Middle frontal gyrus (tissue), 1 donor: ENCODE results near the gene SLC25A6.
A peak's percentile ranks its signal among the peaks of the same experiment; 100 is the strongest.
"Not testable (repeated sequence)": the region's sequence is repeated elsewhere in the genome, so short reads cannot be mapped to it uniquely, and the experiment has no call there.

Experiments
- DNase-seq: peaks from one replicate; pipeline ENCODE4 v3.0.0-alpha.2; 2015; ENCODE audit warnings: low spot score; ENCODE audit errors: extremely low spot score

SLC25A6 gene

DNA sequence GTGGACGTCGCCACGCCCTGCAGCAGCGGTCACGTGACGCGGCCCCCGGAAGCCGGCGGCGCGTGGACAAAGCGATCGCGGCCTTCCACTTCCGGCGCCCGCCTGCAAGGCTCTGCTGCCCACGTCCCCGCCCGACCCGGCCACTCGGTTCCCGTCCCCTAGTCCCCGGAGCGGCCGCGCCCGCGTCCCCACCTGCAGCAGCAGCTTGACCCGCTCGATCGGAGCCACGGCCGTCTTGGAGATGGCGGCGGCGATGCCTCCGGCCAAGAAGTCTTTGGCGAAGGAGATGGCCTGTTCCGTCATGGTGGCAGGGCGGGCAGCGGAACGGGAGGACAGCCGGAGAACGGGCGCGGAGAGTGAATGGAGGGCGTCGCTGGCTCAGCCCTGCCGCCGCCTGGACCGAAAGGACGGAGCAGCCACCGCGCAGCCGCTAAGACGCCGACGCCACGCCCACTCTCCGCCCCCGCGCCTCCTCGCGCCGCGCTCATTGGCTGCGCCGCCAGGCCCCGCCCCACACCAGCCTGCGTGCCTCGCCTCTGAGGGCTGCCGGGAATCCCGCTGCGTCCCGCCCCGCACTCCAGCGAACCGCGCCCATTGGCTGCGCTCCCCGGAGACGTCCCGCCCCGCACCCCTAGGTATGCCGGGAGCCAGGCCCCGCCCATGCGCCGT lies at the start of gene SLC25A6:
Gene SLC25A6 (minus strand): TSS at position 407 of the 669 bp plus-strand sequence. CDS start 104 bp downstream, at position 303.
- peak; percentile 97 for DNase-seq

- no peak for DNase-seq
Measured at GRCh38 chrX:1440506-1440905, 48.6 kb upstream of the SLC25A6 start.

DNA sequence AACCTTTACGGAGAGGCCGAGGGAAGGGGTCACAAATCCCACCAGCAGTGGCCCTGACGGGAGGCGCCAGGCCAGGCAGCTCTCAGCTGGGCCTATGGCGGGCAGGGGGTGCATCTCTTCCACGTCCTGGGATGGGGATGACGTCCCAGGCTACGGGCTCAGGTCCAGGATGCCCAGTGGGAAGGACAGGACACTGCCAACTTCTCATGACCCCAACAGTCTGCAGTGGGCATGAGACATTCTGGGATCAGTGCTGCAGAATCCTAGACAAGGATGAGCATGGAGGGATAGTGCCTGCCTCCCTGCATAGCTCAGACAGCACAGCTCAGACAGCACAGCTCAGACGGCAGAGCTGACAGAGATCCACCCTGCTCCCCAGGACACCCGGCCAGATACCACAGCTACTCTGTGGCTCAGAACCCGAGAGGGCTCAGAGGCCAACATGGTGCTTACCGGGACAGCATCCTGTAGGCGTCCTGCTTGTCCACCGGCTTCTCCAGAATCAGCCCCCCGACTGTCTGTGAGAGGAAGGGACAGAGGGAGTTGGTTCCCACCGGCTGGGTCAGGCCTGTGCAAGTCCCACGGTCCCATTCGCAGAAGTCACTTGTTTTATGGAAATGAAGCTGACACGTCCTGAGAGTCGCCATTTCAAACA lies 43.5 kb upstream of the SLC25A6 start:
- DNase-seq, result no peak

DNA sequence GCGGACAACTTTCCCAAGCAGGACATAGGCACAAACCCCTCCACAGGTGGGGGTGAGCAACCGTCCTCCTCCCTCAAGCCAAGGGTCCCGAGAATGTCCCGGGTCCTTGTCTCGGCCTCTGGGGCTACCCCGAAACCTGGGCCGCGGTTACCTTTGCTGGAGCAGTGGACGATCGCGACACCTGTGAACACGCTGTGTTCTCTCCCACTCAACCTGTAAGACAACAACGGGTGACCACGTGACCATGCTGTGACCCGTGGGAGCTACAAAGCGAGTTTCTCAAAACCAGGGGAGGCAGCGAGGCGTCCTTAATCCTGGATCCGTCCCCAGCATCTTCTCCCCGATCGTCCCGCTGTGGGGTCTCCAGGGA lies 42.9 kb upstream of the SLC25A6 start:
- no peak for DNase-seq

GRCh38 chrX:1433646-1434357 lies 41.9 kb upstream of the SLC25A6 start:
- DNase-seq, result no peak

DNA sequence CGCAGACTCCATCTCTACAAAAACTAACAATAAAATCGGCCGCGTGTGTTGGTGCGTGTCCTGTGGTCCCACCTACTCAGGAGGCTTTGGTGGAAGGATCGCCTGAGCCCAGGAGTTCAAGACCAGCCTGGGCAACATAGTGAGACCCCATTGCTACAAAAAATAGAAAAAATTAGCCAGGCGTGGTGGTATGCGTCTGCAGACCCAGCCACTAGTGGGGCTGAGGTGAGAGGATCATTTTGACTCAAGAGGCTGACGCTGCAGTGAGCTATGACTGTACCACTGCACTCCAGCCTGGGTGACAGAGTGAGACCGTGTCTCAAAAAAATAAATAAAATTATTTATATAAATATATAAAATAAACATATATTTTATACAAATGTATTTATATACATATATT lies 38.5 kb upstream of the SLC25A6 start:
- DNase-seq, result no peak

GRCh38 chrX:1427756-1428155 lies 35.8 kb upstream of the SLC25A6 start:
- no peak for DNase-seq

- DNase-seq, result not testable (repeated sequence)
Measured at GRCh38 chrX:1426321-1426720, 34.4 kb upstream of the SLC25A6 start.

GRCh38 chrX:1425381-1425780 lies 33.5 kb upstream of the SLC25A6 start:
- DNase-seq, result no peak

DNA sequence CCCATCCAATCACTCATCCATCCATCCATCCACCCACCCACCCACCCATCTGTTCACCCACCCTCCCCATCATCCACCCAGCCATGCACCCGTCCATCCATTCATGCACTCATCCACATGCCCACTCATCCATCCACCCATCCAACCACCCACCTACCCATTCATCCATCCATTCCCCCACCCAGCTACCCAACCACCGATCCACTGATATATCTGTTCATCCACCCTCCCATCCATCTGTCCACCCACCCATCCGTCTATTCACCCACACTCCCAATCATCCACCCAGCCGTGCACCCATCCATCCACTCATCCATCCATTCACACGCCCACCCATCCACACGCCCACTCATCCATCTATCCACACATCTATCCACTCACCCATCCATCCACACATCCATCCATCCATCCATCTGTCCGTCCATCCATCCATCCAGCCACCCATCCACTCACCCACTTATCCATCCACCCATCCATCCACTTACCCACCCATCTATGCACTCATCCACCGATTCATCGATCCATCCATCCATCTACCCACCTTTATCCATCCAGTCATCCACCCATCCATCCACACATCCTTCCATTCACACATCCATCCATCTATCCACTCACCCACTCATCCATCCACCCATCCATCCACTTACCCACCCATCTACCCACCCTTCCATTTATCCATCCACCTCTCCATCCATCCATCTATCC lies 32.4 kb upstream of the SLC25A6 start:
- DNase-seq, result no peak

DNA sequence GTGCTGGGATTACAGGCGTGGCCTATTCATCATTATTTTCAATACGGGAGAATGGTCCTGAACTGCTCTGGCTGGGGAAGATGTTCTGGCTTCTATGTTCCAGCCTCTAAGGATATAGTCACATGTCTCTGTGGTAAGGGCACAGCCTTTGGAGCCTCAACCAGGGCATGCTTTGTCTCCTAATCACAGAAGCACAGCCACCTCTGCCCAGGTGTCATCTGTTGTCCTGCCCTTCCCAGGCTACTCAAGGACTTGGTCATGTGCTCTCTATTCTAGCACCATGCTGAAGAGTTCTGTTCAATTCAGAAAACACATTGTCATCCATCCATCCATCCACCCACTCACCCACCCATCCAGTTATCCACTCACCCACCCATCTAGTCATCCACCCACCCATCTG lies 31.3 kb upstream of the SLC25A6 start:
- no peak for DNase-seq

- no peak for DNase-seq
Measured at GRCh38 chrX:1422135-1422465, 30.2 kb upstream of the SLC25A6 start.

DNA sequence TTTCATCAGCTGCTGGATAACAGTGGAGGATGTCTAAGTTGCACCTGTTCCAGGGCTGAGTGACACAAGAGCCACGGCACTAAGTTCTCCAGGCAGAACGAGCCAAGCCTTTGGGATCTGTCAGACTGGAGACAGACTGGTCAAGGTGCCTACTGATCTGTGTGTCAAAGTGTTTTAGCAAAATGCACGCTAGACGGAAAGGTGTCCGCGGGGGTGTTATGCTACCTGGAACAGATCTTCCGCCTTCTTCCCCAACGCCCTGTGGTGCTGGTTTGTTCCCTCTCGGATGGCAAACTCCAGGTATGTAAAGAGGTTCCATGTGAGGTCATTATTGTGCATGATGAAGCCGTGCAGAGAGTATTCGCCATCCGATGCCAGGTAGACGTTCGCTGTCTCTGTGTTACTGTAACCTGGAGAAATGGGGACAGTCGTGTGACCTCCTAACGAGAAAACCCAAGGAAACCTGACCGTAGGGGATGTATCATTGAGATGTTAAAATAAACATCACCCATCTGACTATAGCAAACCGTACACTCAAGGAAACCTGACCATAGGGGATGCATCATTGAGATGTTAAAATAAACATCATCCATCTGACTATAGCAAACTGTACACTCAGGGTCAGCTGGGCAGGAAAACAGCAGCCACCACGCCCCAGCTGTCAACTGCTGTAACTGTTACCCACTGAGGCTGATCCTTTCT lies 29.7 kb upstream of the SLC25A6 start:
- no peak for DNase-seq

- DNase-seq, result no peak
Measured at GRCh38 chrX:1420371-1420770, 28.5 kb upstream of the SLC25A6 start.

DNA sequence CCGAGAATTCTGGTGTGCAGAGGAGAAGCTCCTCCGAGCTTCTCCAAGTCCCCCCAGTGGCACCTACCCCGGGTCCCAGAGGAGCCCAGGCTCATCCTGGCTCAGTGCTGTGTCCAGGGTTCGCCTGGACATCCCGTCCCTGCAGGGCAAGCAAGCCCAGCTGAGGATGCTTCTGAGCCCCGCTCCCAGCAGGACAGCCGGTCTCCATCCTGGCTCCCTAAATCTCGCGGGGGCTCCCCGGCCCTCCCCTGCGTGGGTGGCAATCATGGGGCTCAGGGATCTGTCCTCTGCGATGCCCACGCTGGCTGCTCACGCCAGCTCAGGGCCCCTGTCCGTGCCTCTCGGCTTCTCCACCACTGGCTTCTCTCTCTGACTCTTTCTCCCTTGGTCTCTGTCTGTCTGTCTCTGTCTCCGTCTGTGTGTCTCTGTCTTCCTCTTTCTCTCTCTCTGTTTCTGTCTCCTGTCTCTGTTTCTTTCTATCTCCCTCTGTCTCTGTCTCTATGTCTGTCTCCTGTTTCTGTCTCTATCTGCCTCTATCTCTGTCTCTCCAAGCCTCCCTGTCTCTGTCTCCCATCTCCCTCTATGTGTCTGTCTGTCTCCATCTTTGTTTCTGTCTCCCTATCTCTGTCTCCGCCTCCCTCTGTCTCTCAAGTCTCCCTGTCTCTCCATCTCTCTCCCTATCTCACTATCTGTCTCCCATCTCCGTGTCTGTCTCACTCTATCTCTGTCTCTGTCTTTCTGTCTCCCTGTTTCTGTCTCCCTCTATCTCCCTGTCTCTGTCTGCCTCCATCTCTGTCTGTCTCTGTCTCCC lies 27.8 kb upstream of the SLC25A6 start:
- no peak for DNase-seq

- no peak for DNase-seq
Measured at GRCh38 chrX:1418901-1419544, 27.1 kb upstream of the SLC25A6 start.

GRCh38 chrX:1417921-1418771 lies 26.2 kb upstream of the SLC25A6 start:
- no peak for DNase-seq

GRCh38 chrX:1416965-1417760 lies 25.2 kb upstream of the SLC25A6 start:
- no peak for DNase-seq
